IMR-90 (cell line): ENCODE data around the gene GNPTG. TPM values are rescaled to one million over a fixed set of nuclear protein-coding genes. Genes with fewer than 3 reads are reported as not detected.
A peak's percentile ranks its signal among the peaks of the same experiment; 100 is the strongest.

Experiments used
- ATAC-seq: fragments of 200-7000 bp; cut with Tn5 transposase; 2 replicates; pipeline ENCODE4 v1.9.1; 2020; ENCODE audit warnings: low read depth, mild to moderate bottlenecking, moderate library complexity
- BruUV-seq: library from RNA; stranded (reverse); fragments of 400-500 nt; replicated peaks from 2 replicates; lab custom pipeline; 2021; lab: Mats Ljungman, UMichigan
- CTCF ChIA-PET: fragments of 300-600 bp; formaldehyde crosslinking; extraction: SDS; loops from one replicate; lab custom pipeline; 2021; ENCODE audit warnings: antibody characterized with exemption; lab: Yijun Ruan, JAX
- POLR2A ChIA-PET: fragments of 300-600 bp; sonication (Branson Sonifier 250); formaldehyde crosslinking; loops from one replicate; lab custom pipeline; 2022; ENCODE audit warnings: antibody characterized with exemption; ENCODE audit not compliant: unreplicated experiment; lab: Charles Lee
- DNase-seq: peaks from one replicate; pipeline ENCODE4 v3.0.0; 2013
- H2AFZ ChIP-seq: replicated peaks from 2 replicates; pipeline ENCODE3; 2013; ENCODE audit warnings: low read length, mild to moderate bottlenecking; ENCODE audit not compliant: poor library complexity
- H2AK5ac ChIP-seq: 2 replicates; pipeline ENCODE4 v1.6.1; 2013; ENCODE audit warnings: low read depth, low read length, inconsistent platforms
- H2AK9ac ChIP-seq: replicated peaks from 2 replicates; pipeline ENCODE3; 2013; ENCODE audit warnings: mild to moderate bottlenecking, low read depth, low read length, moderate library complexity; ENCODE audit not compliant: poor library complexity
- H2BK120ac ChIP-seq: 2 replicates; pipeline ENCODE4 v1.6.1; 2013; ENCODE audit warnings: low read depth, low read length, inconsistent platforms
- H2BK15ac ChIP-seq: 3 replicates; pipeline ENCODE4 v1.6.1; 2013; ENCODE audit warnings: low read depth, low read length, inconsistent platforms
- H2BK20ac ChIP-seq: 2 replicates; pipeline ENCODE4 v1.6.1; 2013; ENCODE audit warnings: low read depth, mild to moderate bottlenecking, inconsistent platforms, low read length, moderate library complexity
- H2BK5ac ChIP-seq: 2 replicates; pipeline ENCODE4 v1.6.1; 2013; ENCODE audit warnings: mild to moderate bottlenecking, low read depth, low read length, inconsistent platforms; ENCODE audit not compliant: poor library complexity, severe bottlenecking
- H3K14ac ChIP-seq: replicated peaks from 2 replicates; pipeline ENCODE4 v1.6.1; 2013; ENCODE audit warnings: low read depth, low read length, inconsistent platforms
- H3K18ac ChIP-seq: 2 replicates; pipeline ENCODE4 v1.6.1; 2013; ENCODE audit warnings: low read depth, low read length, control low read depth
- H3K23ac ChIP-seq: 2 replicates; pipeline ENCODE4 v1.6.1; 2013; ENCODE audit warnings: low read depth, low read length, inconsistent platforms
- H3K27ac ChIP-seq: 2 replicates; pipeline ENCODE4 v1.5.1; 2013; ENCODE audit warnings: mild to moderate bottlenecking, control low read depth, low read length; ENCODE audit not compliant: insufficient read depth
- H3K27me3 ChIP-seq: 2 replicates; pipeline ENCODE4 v1.6.1; 2013; ENCODE audit warnings: low read length; ENCODE audit not compliant: control insufficient read depth, insufficient read depth
- H3K36me3 ChIP-seq: 2 replicates; pipeline ENCODE4 v1.6.1; 2013; ENCODE audit warnings: low read length, mixed read lengths; ENCODE audit not compliant: control insufficient read depth, insufficient read depth
- H3K4ac ChIP-seq: 2 replicates; pipeline ENCODE4 v1.6.1; 2013; ENCODE audit warnings: low read depth, low read length, inconsistent platforms
- H3K4me1 ChIP-seq: 2 replicates; pipeline ENCODE4 v1.6.1; 2013; ENCODE audit warnings: low read length, mixed read lengths; ENCODE audit not compliant: control insufficient read depth, insufficient read depth
- H3K4me2 ChIP-seq: 2 replicates; pipeline ENCODE4 v1.6.1; 2013; ENCODE audit warnings: low read depth, mild to moderate bottlenecking, control low read depth, low read length, moderate library complexity
- H3K4me3 ChIP-seq: 2 replicates; pipeline ENCODE4 v1.5.1; 2013; ENCODE audit warnings: low read depth, mild to moderate bottlenecking, control low read depth, low read length, moderate library complexity; ENCODE audit not compliant: insufficient read depth
- H3K56ac ChIP-seq: 2 replicates; pipeline ENCODE4 v1.6.1; 2013; ENCODE audit warnings: low read length, inconsistent platforms; ENCODE audit not compliant: insufficient read depth; ENCODE audit errors: extremely low read depth
- H3K79me1 ChIP-seq, 2 experiments: 2 replicates each; pipeline ENCODE4 v1.6.1; 2013; ENCODE audit warnings: low read length in 2 of 2, inconsistent platforms in 1 of 2, low read depth in 1 of 2
- H3K9ac ChIP-seq: 2 replicates; pipeline ENCODE4 v1.6.1; 2013; ENCODE audit warnings: low read depth, low read length, control low read depth
- H3K9me1 ChIP-seq: 2 replicates; pipeline ENCODE4 v1.6.1; 2013; ENCODE audit warnings: low read length, inconsistent platforms; ENCODE audit not compliant: insufficient read depth
- H3K9me3 ChIP-seq: 2 replicates; pipeline ENCODE4 v1.6.1; 2013; ENCODE audit warnings: low read length; ENCODE audit not compliant: control insufficient read depth, insufficient read depth
- H4K20me1 ChIP-seq: 2 replicates; pipeline ENCODE4 v1.6.1; 2013; ENCODE audit warnings: low read length, inconsistent platforms; ENCODE audit not compliant: insufficient read depth
- H4K5ac ChIP-seq: 2 replicates; pipeline ENCODE4 v1.6.1; 2013; ENCODE audit warnings: mild to moderate bottlenecking, low read depth, low read length, control low read depth
- H4K8ac ChIP-seq, 2 experiments: 2 replicates each; pipeline ENCODE4 v1.6.1; 2013; ENCODE audit warnings: low read depth in 2 of 2, low read length in 2 of 2, control low read depth in 1 of 2, inconsistent platforms in 1 of 2
- H4K91ac ChIP-seq: 2 replicates; pipeline ENCODE4 v1.6.1; 2013; ENCODE audit warnings: low read depth, low read length, inconsistent platforms; ENCODE audit not compliant: insufficient read depth
- BHLHE40 ChIP-seq: fragments of 150-350 bp; IDR thresholded peaks from 2 replicates; pipeline ENCODE4 v1.6.1; 2016; ENCODE audit warnings: mild to moderate bottlenecking, low read depth, low read length
- CHD1 ChIP-seq: IDR thresholded peaks from 2 replicates; pipeline ENCODE4 v1.6.1; 2012; ENCODE audit warnings: low read depth, low read length, improper control_type of control experiment
- MAZ ChIP-seq: IDR thresholded peaks from 2 replicates; pipeline ENCODE4 v1.6.1; 2012; ENCODE audit warnings: low read depth, mild to moderate bottlenecking, low read length, improper control_type of control experiment, moderate library complexity, borderline replicate concordance
- MXI1 ChIP-seq: IDR thresholded peaks from 2 replicates; pipeline ENCODE4 v1.6.1; 2012; ENCODE audit warnings: low read depth, mild to moderate bottlenecking, low read length, moderate library complexity, borderline replicate concordance
- NFE2L2 ChIP-seq: fragments of 150-350 bp; IDR thresholded peaks from 2 replicates; pipeline ENCODE4 v1.6.1; 2016; ENCODE audit warnings: low read depth, mild to moderate bottlenecking, low read length
- POLR2A ChIP-seq: IDR thresholded peaks from 2 replicates; pipeline ENCODE4 v1.6.1; 2012; ENCODE audit warnings: mild to moderate bottlenecking, low read depth, low read length
- RAD21 ChIP-seq: IDR thresholded peaks from 2 replicates; pipeline ENCODE4 v1.6.1; 2012; ENCODE audit warnings: low read length, improper control_type of control experiment
- SMC3 ChIP-seq: fragments of 150-350 bp; IDR thresholded peaks from 2 replicates; pipeline ENCODE4 v1.6.1; 2016; ENCODE audit warnings: low read depth, mild to moderate bottlenecking, antibody characterized with exemption, low read length, moderate library complexity
- USF2 ChIP-seq: fragments of 150-350 bp; IDR thresholded peaks from 2 replicates; pipeline ENCODE4 v1.6.1; 2017; ENCODE audit warnings: mild to moderate bottlenecking, antibody characterized with exemption, low read length, low read depth
- whole genome bisulfite sequencing, 2 experiments: methylation state at CpG; one replicate each; pipeline versions ENCODE4 v1.1.5 to v1.1.7; 2013; ENCODE audit warnings: missing lambda C conversion rate in 2 of 2; ENCODE audit not compliant: insufficient read length in 1 of 2; ENCODE audit errors: extremely low coverage in 2 of 2; 5-methylcytosine and 5-hydroxymethylcytosine counted together
- dilution Hi-C: fragments of 300-500 bp; cut with HindIII; formaldehyde crosslinking; loops from one replicate; pipeline ENCODE4 v1.14.3; 2018; ENCODE audit warnings: low sequenced_read_pairs; ENCODE audit not compliant: unreplicated experiment
- in situ Hi-C: fragments of 300-500 bp; cut with MboI; formaldehyde crosslinking; loops from 3 replicates; pipeline ENCODE4 v1.14.3; 2019; ENCODE audit warnings: low sequenced_read_pairs, inconsistent platforms, mixed read lengths
- intact Hi-C: fragments of 100-400 bp; cut with micrococcal nuclease; formaldehyde crosslinking; loops from 2 replicates; pipeline ENCODE4 v1.10.0; 2022
- polyA plus RNA-seq, 3 experiments: library from polyadenylated mRNA; depleted of rRNA; stranded (reverse); fragments of >200 nt; gene quantifications; 2 replicates each; pipeline ENCODE4 v1.2.3, GENCODE V29; 2012; ENCODE audit warnings: low replicate concordance in 1 of 3
- total RNA-seq: library from RNA; depleted of rRNA; stranded (reverse); fragments of >200 nt; gene quantifications from 2 replicates; pipeline ENCODE4 v1.2.3, GENCODE V29; 2012
- TF ChIP-seq, protein P1 (sequence below): fragments of 150-350 bp; IDR thresholded peaks from 2 replicates; pipeline ENCODE4 v1.6.1; 2016; ENCODE audit warnings: low read depth, mild to moderate bottlenecking, low read length, moderate library complexity, borderline replicate concordance

GNPTG gene
- total and polyA plus RNA-seq, 2 of the 4 experiments (the other 2 are of a cell fraction) = 14.9 to 70.8 TPM

DNA sequence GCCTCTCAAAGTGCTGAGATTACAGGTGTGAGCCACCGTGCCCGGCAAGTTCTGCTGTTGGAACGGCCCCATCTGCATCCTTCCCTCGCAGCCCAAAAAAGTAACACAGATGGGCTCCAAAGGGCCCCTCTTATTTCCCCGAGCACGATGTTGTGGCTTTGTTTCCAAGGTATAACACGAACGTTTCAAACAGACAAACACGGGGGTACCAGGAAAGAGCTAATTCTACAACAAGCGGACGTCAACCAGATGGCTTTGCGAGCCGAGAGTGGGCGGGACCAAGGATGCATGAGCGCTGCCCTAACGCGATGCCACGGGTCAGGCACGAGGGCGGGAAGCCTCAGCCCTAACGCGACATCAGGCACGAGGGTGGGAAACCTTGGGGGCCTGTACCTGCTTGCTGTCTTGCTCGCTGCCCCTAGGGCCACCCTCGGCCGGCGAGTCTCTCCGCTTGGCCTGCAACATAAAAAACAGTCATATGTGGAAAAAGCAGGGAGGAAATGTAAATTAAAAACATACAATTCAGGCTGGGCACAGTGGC is 38.6 kb downstream of the GNPTG start:
- no peak overlapping the region for H4K5ac ChIP-seq
- no peak overlapping the region for H2AK5ac ChIP-seq
- H3K9me1 ChIP-seq = 0 out of 2 replicates have a peak, but pooled peaks cover 2% of the 10 kb centered on the region
- no peak overlapping the region for H3K23ac ChIP-seq
- H4K20me1 ChIP-seq = no peaks in the 10 kb centered on the region
- no peak overlapping the region for H3K4me3 ChIP-seq
- no peak overlapping the region for H3K4ac ChIP-seq
- TF ChIP-seq RAD21 (no peak), USF2 (no peak), NFE2L2 (no peak), POLR2A (no peak), CHD1 (no peak), MAZ (no peak), BHLHE40 (no peak), MXI1 (no peak), SMC3 (no peak)
- TF ChIP-seq, protein P1, sequence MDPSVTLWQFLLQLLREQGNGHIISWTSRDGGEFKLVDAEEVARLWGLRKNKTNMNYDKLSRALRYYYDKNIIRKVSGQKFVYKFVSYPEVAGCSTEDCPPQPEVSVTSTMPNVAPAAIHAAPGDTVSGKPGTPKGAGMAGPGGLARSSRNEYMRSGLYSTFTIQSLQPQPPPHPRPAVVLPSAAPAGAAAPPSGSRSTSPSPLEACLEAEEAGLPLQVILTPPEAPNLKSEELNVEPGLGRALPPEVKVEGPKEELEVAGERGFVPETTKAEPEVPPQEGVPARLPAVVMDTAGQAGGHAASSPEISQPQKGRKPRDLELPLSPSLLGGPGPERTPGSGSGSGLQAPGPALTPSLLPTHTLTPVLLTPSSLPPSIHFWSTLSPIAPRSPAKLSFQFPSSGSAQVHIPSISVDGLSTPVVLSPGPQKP = no peak
- ChIA-PET POLR2A (no interaction called here), CTCF (no interaction called here)
- H3K9me3 ChIP-seq = no peaks in the 10 kb centered on the region
- H3K79me1 ChIP-seq = no peaks in the 10 kb centered on the region; a peak in 1 of 4 replicates
- 94% methylated on average over 10 of the region's 28 CpGs; no CpG with 5 or more reads in 1 of the 2 experiments for WGBS, 2 experiments
- H3K56ac ChIP-seq = no peak overlapping the region
- no peak overlapping the region for H2BK120ac ChIP-seq
- no peak for ATAC-seq
- peak overlapping the region; percentile 67 for H2AFZ ChIP-seq
- dilution Hi-C loops (no loop called here), in situ Hi-C loops (no loop called here), intact Hi-C loops (no loop called here)
- no peak overlapping the region for H2BK5ac ChIP-seq
- H3K27ac ChIP-seq = no peak overlapping the region
- H3K4me1 ChIP-seq = no peaks in the 10 kb centered on the region
- H3K27me3 ChIP-seq = no peaks in the 10 kb centered on the region
- no peak overlapping the region for H3K4me2 ChIP-seq
- no peak overlapping the region for H4K8ac ChIP-seq
- H3K14ac ChIP-seq = no peak overlapping the region
- no peak overlapping the region for H3K18ac ChIP-seq
- H4K91ac ChIP-seq = no peak overlapping the region
- no peak overlapping the region for H2BK15ac ChIP-seq
- peaks cover 38% of the 10 kb centered on the region for H3K36me3 ChIP-seq
- no peak overlapping the region for H2BK20ac ChIP-seq
- no TSS peak for BruUV-seq
- H3K9ac ChIP-seq = no peak overlapping the region
- no peak for DNase-seq
- no peak overlapping the region for H2AK9ac ChIP-seq
